AG08395 (cell line): ENCODE measurements around the gene L3MBTL1.

Experiments used
- DNase-seq: peaks from one replicate; pipeline ENCODE4 v3.0.0; 2012; ENCODE audit warnings: mixed read lengths, low spot score

Gene L3MBTL1

GRCh38 chr20:43535370-43536004 is 28.0 kb downstream of the L3MBTL1 start:
- DNase-seq: no peak

- DNase-seq: no peak
Observed at GRCh38 chr20:43536041-43536816, 28.7 kb downstream of the L3MBTL1 start.

GRCh38 chr20:43536817-43537440 is 29.4 kb downstream of the L3MBTL1 start:
- DNase-seq: no peak

GRCh38 chr20:43537921-43538877 is 30.7 kb downstream of the L3MBTL1 start:
- peak; percentile 78 for DNase-seq

- no peak for DNase-seq
Observed at GRCh38 chr20:43538878-43539700, 31.6 kb downstream of the L3MBTL1 start.

GRCh38 chr20:43539975-43540672 is 32.6 kb downstream of the L3MBTL1 start:
- no peak for DNase-seq

GRCh38 chr20:43540673-43541060 is 33.2 kb downstream of the L3MBTL1 start:
- DNase-seq: no peak

GRCh38 chr20:43541214-43541613 is 33.7 kb downstream of the L3MBTL1 start:
- DNase-seq: peak; percentile 19

- no peak for DNase-seq
Observed at GRCh38 chr20:43542161-43542560, 34.7 kb downstream of the L3MBTL1 start.

- DNase-seq: no peak
Observed at GRCh38 chr20:43542674-43543073, 35.2 kb downstream of the L3MBTL1 start.

- DNase-seq: no peak
Observed at GRCh38 chr20:43543138-43543537, 35.6 kb downstream of the L3MBTL1 start.

GRCh38 chr20:43544501-43544900 is 37.0 kb downstream of the L3MBTL1 start:
- DNase-seq: no peak

GRCh38 chr20:43545837-43546578 is 38.5 kb downstream of the L3MBTL1 start:
- DNase-seq: no peak

GRCh38 chr20:43548273-43548880 is 40.9 kb downstream of the L3MBTL1 start:
- no peak for DNase-seq

GRCh38 chr20:43549416-43550065 is 42.0 kb downstream of the L3MBTL1 start:
- DNase-seq: no peak

GRCh38 chr20:43550456-43550855 is 43.0 kb downstream of the L3MBTL1 start:
- no peak for DNase-seq

- DNase-seq: no peak
Observed at GRCh38 chr20:43554369-43554768, 46.9 kb downstream of the L3MBTL1 start.

- DNase-seq: peak; percentile 21
Observed at GRCh38 chr20:43558412-43559146, 51.1 kb downstream of the L3MBTL1 start, which contains the start of gene SGK2. Gene SGK2 (plus strand): TSS chr20:43559027. CDS start chr20:43566496, 7,469 bp downstream.
